Gastrocnemius medialis (tissue), 4 donors: ENCODE data around the gene TRIP12.

Experiments
- POLR2A ChIP-seq, 2 donors: fragments of 450-650 bp; IDR thresholded peaks; one replicate each; pipeline ENCODE4 v1.6.1; 2017; ENCODE audit warnings: antibody characterized with exemption in 2 of 2, mild to moderate bottlenecking in 2 of 2, moderate library complexity in 2 of 2
- TF ChIP-seq, protein P1 (sequence below), 5 experiments: fragments of 450-650 bp in 3 of 5; fragments of 200-600 bp in 2 of 5; sonication (generic) in 2 of 5; IDR thresholded peaks in 4 of 5; conservative IDR thresholded peaks in 1 of 5; 1 replicate in 4 of 5; 2 replicates in 1 of 5; pipeline ENCODE4 v1.5.1; 2016 to 2019; ENCODE audit warnings: antibody characterized with exemption in 5 of 5, mild to moderate bottlenecking in 3 of 5, moderate library complexity in 3 of 5

DNA sequence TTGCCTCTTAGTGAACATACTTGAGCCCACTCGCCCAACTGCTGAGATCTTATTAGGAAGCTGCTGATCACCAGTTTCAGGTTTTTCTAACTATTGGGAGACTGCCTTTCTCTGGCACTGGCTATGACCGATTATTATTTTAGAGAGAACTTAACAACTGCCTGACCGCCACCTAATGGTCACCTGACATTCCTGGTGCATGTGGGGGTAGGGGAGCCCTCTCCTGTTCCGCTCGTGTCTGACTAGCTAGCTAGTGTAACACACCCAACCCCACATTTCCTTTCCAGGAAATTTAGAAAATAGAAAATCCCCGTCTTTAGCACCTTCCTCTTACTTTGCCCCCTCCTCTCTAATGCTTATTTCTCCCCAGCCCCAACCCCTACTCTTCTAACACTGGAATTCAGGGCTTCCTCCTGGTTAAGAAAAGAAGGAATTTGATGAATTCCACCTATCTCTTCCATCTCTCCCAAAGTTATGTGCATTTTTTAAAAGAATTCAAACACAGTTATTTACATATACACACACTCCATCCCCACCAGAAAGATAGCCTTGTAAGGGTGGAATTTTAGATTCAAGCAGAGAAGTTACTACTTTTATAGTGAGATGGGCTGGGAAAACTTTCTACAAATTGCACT, 188.1 kb downstream of the TRIP12 start:
- TF ChIP-seq, protein P1, sequence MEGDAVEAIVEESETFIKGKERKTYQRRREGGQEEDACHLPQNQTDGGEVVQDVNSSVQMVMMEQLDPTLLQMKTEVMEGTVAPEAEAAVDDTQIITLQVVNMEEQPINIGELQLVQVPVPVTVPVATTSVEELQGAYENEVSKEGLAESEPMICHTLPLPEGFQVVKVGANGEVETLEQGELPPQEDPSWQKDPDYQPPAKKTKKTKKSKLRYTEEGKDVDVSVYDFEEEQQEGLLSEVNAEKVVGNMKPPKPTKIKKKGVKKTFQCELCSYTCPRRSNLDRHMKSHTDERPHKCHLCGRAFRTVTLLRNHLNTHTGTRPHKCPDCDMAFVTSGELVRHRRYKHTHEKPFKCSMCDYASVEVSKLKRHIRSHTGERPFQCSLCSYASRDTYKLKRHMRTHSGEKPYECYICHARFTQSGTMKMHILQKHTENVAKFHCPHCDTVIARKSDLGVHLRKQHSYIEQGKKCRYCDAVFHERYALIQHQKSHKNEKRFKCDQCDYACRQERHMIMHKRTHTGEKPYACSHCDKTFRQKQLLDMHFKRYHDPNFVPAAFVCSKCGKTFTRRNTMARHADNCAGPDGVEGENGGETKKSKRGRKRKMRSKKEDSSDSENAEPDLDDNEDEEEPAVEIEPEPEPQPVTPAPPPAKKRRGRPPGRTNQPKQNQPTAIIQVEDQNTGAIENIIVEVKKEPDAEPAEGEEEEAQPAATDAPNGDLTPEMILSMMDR (IDR thresholded peaks at IDR 0.05 in 4 of 5, conservative IDR thresholded peaks at IDR 0.05 in 1 of 5): no peak
- no peak for TF ChIP-seq POLR2A (IDR thresholded peaks at IDR 0.05)
